Lower leg skin (tissue), 4 donors: ENCODE results near the gene ZRANB1. TPM values are rescaled to one million over a fixed set of nuclear protein-coding genes. Genes with fewer than 3 reads are reported as not detected.

Experiments
- DNase-seq, 2 donors: peaks; one replicate each; pipeline ENCODE4 v3.0.0-alpha.2; 2019; ENCODE audit warnings: low spot score in 2 of 2
- H3K4me3 ChIP-seq: fragments of 200-600 bp; sonication (generic); 2 replicates; pipeline ENCODE4 v1.5.1; 2017; ENCODE audit warnings: mild to moderate bottlenecking, low read depth; ENCODE audit not compliant: poor library complexity, severe bottlenecking
- CTCF ChIP-seq, 3 donors: fragments of 450-650 bp; IDR thresholded peaks; one replicate each; pipeline ENCODE4 v1.5.1; 2016; ENCODE audit warnings: antibody characterized with exemption in 3 of 3, mild to moderate bottlenecking in 3 of 3, moderate library complexity in 2 of 3
- POLR2A ChIP-seq, 2 donors: fragments of 450-650 bp; IDR thresholded peaks; one replicate each; pipeline ENCODE4 v1.6.1; 2016 to 2017; ENCODE audit warnings: antibody characterized with exemption in 2 of 2, mild to moderate bottlenecking in 1 of 2, moderate library complexity in 1 of 2
- WGBS, 2 donors: methylation state at CpG; one replicate each; pipeline ENCODE4 v1.1.5; 2018; 5-methylcytosine and 5-hydroxymethylcytosine counted together
- intact Hi-C: fragments of 100-400 bp; cut with DNase I; formaldehyde crosslinking; loops from one replicate; pipeline ENCODE4 v1.15.0; 2023; ENCODE audit warnings: low total_unique reads
- total RNA-seq, 4 donors: library from RNA; depleted of rRNA; stranded (reverse); fragments of >200 nt; gene quantifications; one replicate each; pipeline ENCODE4 v1.1.0, GENCODE V29; 2016

The ZRANB1 gene
- total RNA-seq, 4 donors from 2014 or later = 26.5 to 40.6 (median 35.0) TPM

DNA sequence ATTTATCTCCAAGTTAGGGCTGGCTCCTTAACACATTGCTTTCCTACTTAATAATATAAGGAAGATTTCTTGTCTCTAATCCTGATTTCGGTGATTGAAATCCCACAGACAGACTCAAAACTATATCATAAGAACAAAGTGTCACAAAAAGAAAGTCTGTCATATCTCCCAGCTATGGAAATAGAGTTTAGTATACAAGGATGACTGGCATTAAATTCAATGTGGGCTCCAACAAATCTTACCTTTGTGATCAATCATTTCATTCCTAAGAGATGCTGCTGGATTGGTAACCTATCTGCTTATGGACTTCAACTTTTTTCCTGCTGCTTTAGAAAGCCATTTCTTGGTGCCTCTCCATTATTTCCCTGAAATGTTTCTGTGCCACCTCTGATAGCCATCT lies 39.5 kb upstream of the ZRANB1 start:
- H3K4me3 ChIP-seq = no peak overlapping the region
- intact Hi-C loops = no loop called here
- WGBS, 2 donors = 94% methylated on average over 1 of the region's 1 CpG
- no peak for DNase-seq
- no peak for TF ChIP-seq CTCF (IDR thresholded peaks at IDR 0.05)
- no peak for TF ChIP-seq POLR2A (IDR thresholded peaks at IDR 0.05)

DNA sequence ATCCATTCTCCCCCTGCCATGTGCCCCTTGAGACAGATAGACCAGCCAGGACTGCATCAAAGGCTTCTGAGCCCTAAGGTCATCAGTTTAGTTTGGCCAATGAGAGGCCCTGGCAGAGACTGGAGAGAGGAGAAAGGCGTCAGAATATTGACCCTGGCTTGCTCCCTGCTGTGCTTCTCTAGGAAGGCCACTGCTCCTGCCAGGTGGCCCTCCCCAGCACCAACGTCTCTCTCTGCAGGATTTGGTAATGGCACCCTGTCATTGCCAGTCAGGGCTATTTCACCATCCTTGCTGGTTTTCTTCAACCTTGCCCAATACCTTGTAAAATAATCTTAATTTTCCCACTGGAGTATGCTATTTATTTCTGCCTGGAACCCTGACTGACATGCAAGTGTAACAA lies 38.8 kb upstream of the ZRANB1 start:
- TF ChIP-seq POLR2A (IDR thresholded peaks at IDR 0.05) (no peak), CTCF (IDR thresholded peaks at IDR 0.05) (no peak)
- DNase-seq = no peak
- WGBS, 2 donors = 39 to 44% methylated on average over 2 of the region's 2 CpGs
- no peak overlapping the region for H3K4me3 ChIP-seq
- intact Hi-C loops = no loop called here

GRCh38 chr10:124904796-124905195 lies 37.1 kb upstream of the ZRANB1 start:
- 94% methylated on average over 2 of the region's 2 CpGs for WGBS, 2 donors
- H3K4me3 ChIP-seq = no peak overlapping the region
- no peak for TF ChIP-seq CTCF (IDR thresholded peaks at IDR 0.05)
- TF ChIP-seq POLR2A (IDR thresholded peaks at IDR 0.05) = no peak
- no peak for DNase-seq
- intact Hi-C loops = no loop called here

DNA sequence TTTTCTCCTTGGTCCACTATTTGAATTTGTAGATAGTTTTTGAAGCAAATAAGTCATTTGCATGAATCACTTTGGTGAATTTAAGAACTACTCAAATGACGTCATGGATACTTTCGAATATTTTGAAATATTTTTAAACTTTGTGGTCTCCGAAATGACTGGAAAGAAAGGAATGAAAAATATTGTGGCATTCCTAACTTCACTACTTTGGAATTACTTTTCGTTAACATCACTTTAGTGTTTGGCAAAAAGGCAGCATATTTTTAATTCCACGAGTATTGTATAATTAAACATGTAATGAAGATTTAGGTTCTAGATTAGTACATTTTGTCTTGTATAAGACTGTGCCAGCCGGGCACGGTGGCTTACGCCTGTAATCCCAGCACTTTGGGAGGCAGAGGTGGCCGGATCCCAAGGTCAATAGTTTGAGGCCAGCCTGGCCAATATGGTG lies 35.3 kb upstream of the ZRANB1 start:
- intact Hi-C loops = no loop called here

GRCh38 chr10:124909563-124909962 lies 32.4 kb upstream of the ZRANB1 start:
- DNase-seq = peak in 1 of 2 donors; percentile 18
- intact Hi-C loops = no loop called here
- no peak overlapping the region for H3K4me3 ChIP-seq
- 85 to 94% methylated on average over 8 of the region's 8 CpGs for WGBS, 2 donors
- no peak for TF ChIP-seq POLR2A (IDR thresholded peaks at IDR 0.05)
- no peak for TF ChIP-seq CTCF (IDR thresholded peaks at IDR 0.05)

More for the DNA sequence above, 35.3 kb upstream of the ZRANB1 start:
- TF ChIP-seq CTCF (IDR thresholded peaks at IDR 0.05) (no peak), POLR2A (IDR thresholded peaks at IDR 0.05) (no peak)
- H3K4me3 ChIP-seq = no peak overlapping the region
- WGBS, 2 donors = 64 to 75% methylated on average over 9 of the region's 9 CpGs
- no peak for DNase-seq
